PC-3 (cell line): ENCODE measurements around the gene SYT1. TPM values are rescaled to one million over a fixed set of nuclear protein-coding genes. Genes with fewer than 3 reads are reported as not detected.

ENCODE experiments used
- ATAC-seq: fragments of 200-7000 bp; cut with Tn5 transposase; 2 replicates; pipeline ENCODE4 v1.9.1; 2020; ENCODE audit warnings: mild to moderate bottlenecking, moderate library complexity
- BruUV-seq: library from RNA; stranded (reverse); fragments of 400-500 nt; replicated peaks from 2 replicates; lab custom pipeline; 2021; lab: Mats Ljungman, UMichigan
- CTCF ChIA-PET: fragments of 300-600 bp; sonication (Branson Sonifier 250); formaldehyde crosslinking; loops from one replicate; lab custom pipeline; 2022; ENCODE audit warnings: antibody characterized with exemption; lab: Charles Lee
- POLR2A ChIA-PET: fragments of 300-600 bp; sonication (Branson Sonifier 250); formaldehyde crosslinking; loops from one replicate; lab custom pipeline; 2022; ENCODE audit warnings: antibody characterized with exemption; ENCODE audit not compliant: unreplicated experiment; lab: Charles Lee
- DNase-seq: peaks from one replicate; pipeline ENCODE4 v3.0.0-alpha.2; 2015
- H2AFZ ChIP-seq: fragments of 300-600 bp; sonication (generic); 2 replicates; pipeline ENCODE4 v1.6.0; 2016; ENCODE audit warnings: antibody characterized with exemption, low read length
- H3F3A ChIP-seq: fragments of 300-600 bp; sonication (generic); one replicate; pipeline ENCODE4 v1.6.0; 2017; ENCODE audit warnings: antibody characterized with exemption, low read length, control low read depth, mild to moderate bottlenecking; ENCODE audit not compliant: unreplicated experiment
- H3K27ac ChIP-seq: fragments of 300-600 bp; sonication (generic); 2 replicates; pipeline ENCODE4 v1.5.1; 2016; ENCODE audit warnings: mild to moderate bottlenecking, low read length
- H3K27me3 ChIP-seq: fragments of 300-600 bp; sonication (generic); 2 replicates; pipeline ENCODE4 v1.6.1; 2016; ENCODE audit warnings: low read length, mixed read lengths
- H3K36me3 ChIP-seq: fragments of 300-600 bp; sonication (generic); 2 replicates; pipeline ENCODE4 v1.6.1; 2016; ENCODE audit warnings: low read depth, mixed run types, low read length, mixed read lengths
- H3K4me1 ChIP-seq: fragments of 300-600 bp; sonication (generic); 2 replicates; pipeline ENCODE4 v1.5.1; 2016; ENCODE audit warnings: low read length; ENCODE audit not compliant: insufficient read depth
- H3K4me2 ChIP-seq: fragments of 300-600 bp; sonication (generic); 2 replicates; pipeline ENCODE4 v1.6.0; 2016; ENCODE audit warnings: low read length
- H3K4me3 ChIP-seq: fragments of 300-600 bp; sonication (generic); 2 replicates; pipeline ENCODE4 v1.5.1; 2016; ENCODE audit warnings: mild to moderate bottlenecking, low read length, mixed read lengths
- H3K79me2 ChIP-seq: fragments of 300-600 bp; sonication (generic); 2 replicates; pipeline ENCODE4 v1.6.1; 2017; ENCODE audit warnings: low read length, mixed read lengths
- H3K9ac ChIP-seq: fragments of 300-600 bp; sonication (generic); 2 replicates; pipeline ENCODE4 v1.6.0; 2016; ENCODE audit warnings: mild to moderate bottlenecking, low read length
- H3K9me2 ChIP-seq: fragments of 300-600 bp; sonication (generic); replicated peaks from 2 replicates; pipeline ENCODE4 v1.6.1; 2016; ENCODE audit warnings: mixed run types, low read length, mixed read lengths
- H3K9me3 ChIP-seq: fragments of 300-600 bp; sonication (generic); 2 replicates; pipeline ENCODE4 v1.6.1; 2016; ENCODE audit warnings: low read length, mixed read lengths
- H4K20me1 ChIP-seq: fragments of 300-600 bp; sonication (generic); 2 replicates; pipeline ENCODE4 v1.6.1; 2016; ENCODE audit warnings: low read length, mixed read lengths
- EZH2 ChIP-seq: fragments of 300-600 bp; sonication (generic); IDR thresholded peaks from one replicate; pipeline ENCODE4 v1.6.1; 2017; ENCODE audit warnings: antibody characterized with exemption, mild to moderate bottlenecking, low read length; ENCODE audit not compliant: unreplicated experiment
- EZH2phosphoT487 ChIP-seq: fragments of 300-600 bp; sonication (generic); IDR thresholded peaks from 2 replicates; pipeline ENCODE4 v1.6.1; 2018; ENCODE audit warnings: mild to moderate bottlenecking, antibody characterized with exemption, low read length, borderline replicate concordance
- intact Hi-C: fragments of 100-400 bp; cut with micrococcal nuclease; formaldehyde crosslinking; loops from 2 replicates; pipeline ENCODE4 v1.9.0; 2023
- total RNA-seq: library from RNA; depleted of rRNA; stranded (reverse); fragments of >200 nt; gene quantifications from 2 replicates; pipeline ENCODE4 v1.2.3, GENCODE V29; 2014
- TF ChIP-seq, protein P1 (sequence below): fragments of 300-600 bp; sonication (generic); conservative IDR thresholded peaks from 2 replicates; pipeline ENCODE4 v1.5.1; 2017; ENCODE audit warnings: antibody characterized with exemption, low read depth, mild to moderate bottlenecking, low read length

The SYT1 gene
- total RNA-seq, 1 experiment from 2014 or later, result 0.51 TPM

DNA sequence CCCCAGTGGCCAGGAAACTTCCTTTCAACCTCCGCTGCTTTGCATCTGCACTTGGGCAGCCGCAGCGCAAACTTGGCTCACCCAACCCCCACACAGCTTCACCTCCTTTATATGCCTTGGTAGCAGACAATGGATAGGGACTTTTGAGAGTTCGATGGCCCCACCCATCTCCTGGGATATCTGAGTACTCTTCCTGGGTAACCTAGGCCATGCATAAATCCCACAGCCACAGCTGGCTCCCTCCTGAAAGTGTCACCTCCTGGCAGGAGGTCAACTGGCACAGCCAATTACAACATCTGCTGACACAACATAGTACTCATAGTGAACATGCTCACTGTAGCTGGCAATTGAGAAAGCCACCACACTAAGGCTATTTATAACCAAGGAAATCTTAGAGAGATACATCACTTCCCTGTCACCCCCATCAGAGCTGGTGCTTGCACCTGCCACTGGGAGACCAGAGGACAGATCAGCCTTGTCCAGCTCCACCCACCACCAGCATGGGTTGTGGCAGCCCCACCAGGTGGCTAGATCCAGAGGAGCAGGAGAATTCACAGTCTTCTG lies 410.0 kb downstream of the SYT1 start:
- H3K27ac ChIP-seq, result no peak overlapping the region
- no peak for ATAC-seq
- H3F3A ChIP-seq, result no peaks in the 10 kb centered on the region
- ChIA-PET CTCF (no interaction called here), POLR2A (no interaction called here)
- no peaks in the 10 kb centered on the region for H3K79me2 ChIP-seq
- TF ChIP-seq EZH2 (no peak), EZH2phosphoT487 (no peak)
- TF ChIP-seq, protein P1, sequence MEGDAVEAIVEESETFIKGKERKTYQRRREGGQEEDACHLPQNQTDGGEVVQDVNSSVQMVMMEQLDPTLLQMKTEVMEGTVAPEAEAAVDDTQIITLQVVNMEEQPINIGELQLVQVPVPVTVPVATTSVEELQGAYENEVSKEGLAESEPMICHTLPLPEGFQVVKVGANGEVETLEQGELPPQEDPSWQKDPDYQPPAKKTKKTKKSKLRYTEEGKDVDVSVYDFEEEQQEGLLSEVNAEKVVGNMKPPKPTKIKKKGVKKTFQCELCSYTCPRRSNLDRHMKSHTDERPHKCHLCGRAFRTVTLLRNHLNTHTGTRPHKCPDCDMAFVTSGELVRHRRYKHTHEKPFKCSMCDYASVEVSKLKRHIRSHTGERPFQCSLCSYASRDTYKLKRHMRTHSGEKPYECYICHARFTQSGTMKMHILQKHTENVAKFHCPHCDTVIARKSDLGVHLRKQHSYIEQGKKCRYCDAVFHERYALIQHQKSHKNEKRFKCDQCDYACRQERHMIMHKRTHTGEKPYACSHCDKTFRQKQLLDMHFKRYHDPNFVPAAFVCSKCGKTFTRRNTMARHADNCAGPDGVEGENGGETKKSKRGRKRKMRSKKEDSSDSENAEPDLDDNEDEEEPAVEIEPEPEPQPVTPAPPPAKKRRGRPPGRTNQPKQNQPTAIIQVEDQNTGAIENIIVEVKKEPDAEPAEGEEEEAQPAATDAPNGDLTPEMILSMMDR, result no peak
- no peaks in the 10 kb centered on the region for H3K9me3 ChIP-seq
- H3K9me2 ChIP-seq, result no peaks in the 10 kb centered on the region
- no peaks in the 10 kb centered on the region for H4K20me1 ChIP-seq
- H3K4me1 ChIP-seq, result no peaks in the 10 kb centered on the region
- H3K9ac ChIP-seq, result no peak overlapping the region
- H3K27me3 ChIP-seq, result no peaks in the 10 kb centered on the region
- H3K4me3 ChIP-seq, result no peak overlapping the region
- no peak for DNase-seq
- intact Hi-C loops, result no loop called here
- H3K4me2 ChIP-seq, result no peak overlapping the region
- no peaks in the 10 kb centered on the region for H3K36me3 ChIP-seq
- no peak overlapping the region for H2AFZ ChIP-seq
- no TSS peak for BruUV-seq

- Histone ChIP-seq H3K4me1 (no peaks in the 10 kb centered on the region), H3K9me2 (no peaks in the 10 kb centered on the region), H4K20me1 (no peaks in the 10 kb centered on the region), H3K9me3 (no peaks in the 10 kb centered on the region), H3K79me2 (no peaks in the 10 kb centered on the region), H3K36me3 (no peaks in the 10 kb centered on the region), H3K27ac (no peak overlapping the region), H3K4me3 (no peak overlapping the region), H3K4me2 (no peak overlapping the region), H3F3A (no peaks in the 10 kb centered on the region), H3K27me3 (no peaks in the 10 kb centered on the region), H3K9ac (no peak overlapping the region), H2AFZ (no peak overlapping the region)
- no peak for TF ChIP-seq EZH2phosphoT487
- no peak for ATAC-seq
- intact Hi-C loops, result no loop called here
- ChIA-PET CTCF (no interaction called here), POLR2A (no interaction called here)
- no peak for DNase-seq
- no TSS peak for BruUV-seq
Observed at GRCh38 chr12:79275631-79276030, 411.1 kb downstream of the SYT1 start.

DNA sequence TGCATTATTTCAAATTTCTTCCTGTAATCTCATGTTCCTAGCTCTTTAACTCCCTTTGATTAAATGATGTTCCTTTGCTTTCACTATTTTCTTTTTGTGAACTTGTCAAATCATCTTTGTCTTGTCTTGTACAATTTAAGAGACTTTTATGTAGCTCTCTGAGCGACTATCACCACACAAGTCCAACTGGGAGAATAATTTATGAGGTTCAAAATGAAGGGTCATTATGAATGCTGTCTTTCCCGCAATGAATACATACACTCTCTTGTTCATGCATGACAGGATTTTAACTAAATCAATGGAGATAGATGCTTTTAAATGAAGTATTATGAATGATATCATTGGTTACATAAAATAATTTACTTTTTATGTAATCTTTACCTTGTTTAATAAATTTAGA lies 418.8 kb downstream of the SYT1 start:
- Histone ChIP-seq H3K4me2 (no peak overlapping the region), H3K9ac (no peak overlapping the region), H3K4me1 (no peaks in the 10 kb centered on the region), H3K4me3 (no peak overlapping the region), H3K9me3 (no peaks in the 10 kb centered on the region), H3K79me2 (no peaks in the 10 kb centered on the region), H3K27me3 (0 out of 2 replicates have a peak, but pooled peaks cover 3% of the 10 kb centered on the region), H3K27ac (no peak overlapping the region), H2AFZ (no peak overlapping the region), H3F3A (no peaks in the 10 kb centered on the region), H4K20me1 (no peaks in the 10 kb centered on the region), H3K9me2 (no peaks in the 10 kb centered on the region), H3K36me3 (no peaks in the 10 kb centered on the region)
- intact Hi-C loops, result no loop called here
- BruUV-seq, result no TSS peak
- DNase-seq (no peak), ATAC-seq (no peak)
- ChIA-PET POLR2A (no interaction called here), CTCF (no interaction called here)
- TF ChIP-seq EZH2 (no peak), EZH2phosphoT487 (no peak)
- TF ChIP-seq, protein P1, result no peak
